Medulla oblongata (tissue), 1 donor: Measurements from ENCODE around the gene IPCEF1.
"Not testable (repeated sequence)": the region's sequence is repeated elsewhere in the genome, so short reads cannot be mapped to it uniquely, and the experiment has no call there.

Experiments
- DNase-seq: peaks from one replicate; pipeline ENCODE4 v3.0.0-alpha.2; 2015; ENCODE audit errors: extremely low spot score

The IPCEF1 gene

DNA sequence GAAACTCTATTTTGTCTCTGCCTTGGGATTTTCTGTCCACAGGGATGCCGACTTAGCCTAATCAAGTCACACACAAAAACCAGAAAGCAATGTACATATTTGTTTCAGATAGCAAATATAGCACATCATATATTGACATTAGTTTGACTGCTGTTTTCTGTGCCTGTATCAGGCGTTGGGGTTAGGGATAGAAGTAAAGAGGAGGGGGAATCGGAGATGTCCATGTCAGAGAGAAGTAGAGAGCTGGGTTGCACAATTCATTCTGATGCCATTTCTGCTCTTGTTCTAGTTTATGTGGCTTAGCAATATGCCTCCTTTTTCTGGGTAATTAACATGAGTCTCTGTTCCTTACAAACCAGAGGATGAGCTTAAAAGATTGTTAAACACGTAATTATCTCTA is 14.7 kb upstream of the IPCEF1 start:
- no peak for DNase-seq

DNA sequence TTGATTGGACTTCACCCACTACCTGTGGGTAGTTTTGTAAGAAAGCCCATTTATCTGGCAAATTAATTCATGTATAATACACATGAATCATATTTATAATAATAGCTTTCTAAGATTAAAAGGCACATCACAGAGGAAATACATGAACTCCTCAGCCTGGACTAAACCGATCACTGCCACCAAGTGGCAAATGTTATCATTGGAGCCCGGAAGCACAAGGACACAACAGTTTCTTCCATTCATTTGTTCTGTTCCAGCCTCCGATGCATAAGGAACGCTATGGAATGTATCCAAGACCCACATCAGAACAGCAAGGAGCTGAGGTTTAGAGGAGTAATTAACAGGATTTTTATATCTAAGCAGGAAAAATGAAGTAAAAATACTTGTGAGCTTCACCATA is 13.9 kb upstream of the IPCEF1 start:
- peak; percentile 82 for DNase-seq

DNA sequence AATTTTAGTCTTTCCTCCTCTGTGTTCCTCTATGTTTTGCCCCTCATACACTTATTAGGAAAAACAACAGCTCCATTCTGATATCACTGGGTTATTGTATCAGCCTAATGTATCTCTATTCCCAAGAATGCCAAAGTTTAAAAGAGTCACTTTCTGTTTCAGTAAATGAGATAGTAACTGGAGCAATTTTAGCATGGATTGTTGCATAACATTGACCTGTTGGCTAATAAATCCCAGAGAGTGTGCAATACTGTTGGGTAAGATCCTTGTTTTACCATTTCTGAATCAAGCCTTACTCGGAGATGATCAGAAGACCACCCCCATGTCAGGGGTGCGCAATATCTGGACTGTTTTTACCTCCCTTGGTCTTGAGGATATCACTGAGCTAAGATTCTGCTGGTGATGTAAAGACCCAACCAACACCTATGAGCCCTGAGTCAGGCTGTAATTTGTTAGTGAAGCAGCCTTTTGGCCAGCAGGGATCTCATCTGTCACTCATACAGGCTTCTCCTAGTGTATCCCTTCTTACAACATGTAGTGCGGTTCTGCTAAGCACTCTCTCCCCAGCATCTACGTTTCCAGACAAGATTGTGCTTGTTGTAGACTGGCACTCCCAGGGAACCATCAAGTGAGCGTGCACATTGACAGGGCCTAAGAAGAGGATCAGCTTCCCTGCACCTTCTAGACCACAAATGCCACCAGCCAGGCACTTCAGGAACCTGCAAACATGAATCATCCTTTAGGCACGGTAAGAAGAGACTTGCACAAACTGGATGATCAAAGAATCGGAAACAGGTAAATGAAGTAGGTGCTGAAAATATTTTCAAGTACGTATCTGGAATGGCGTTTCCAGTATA is 11.5 kb upstream of the IPCEF1 start:
- DNase-seq, result no peak

DNA sequence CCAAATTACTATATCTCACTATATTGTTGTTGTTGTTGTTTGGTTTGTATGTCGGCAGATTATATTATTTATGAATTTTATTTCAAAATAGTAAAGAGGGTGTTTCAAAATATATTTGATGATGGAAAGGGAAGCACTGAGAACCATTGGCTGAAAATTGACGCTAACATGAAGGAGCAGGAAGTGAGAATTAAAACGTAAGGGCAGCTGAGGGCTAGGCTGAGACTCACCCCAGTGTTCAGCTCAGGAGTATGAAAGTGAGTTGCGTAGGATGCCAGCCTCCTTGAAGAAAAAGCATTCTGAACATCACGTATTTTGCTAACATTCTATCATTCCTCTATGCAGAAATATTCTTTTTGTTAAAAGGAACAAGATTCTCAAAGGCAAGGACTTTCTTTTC is 10.7 kb upstream of the IPCEF1 start:
- peak; percentile 18 for DNase-seq

DNA sequence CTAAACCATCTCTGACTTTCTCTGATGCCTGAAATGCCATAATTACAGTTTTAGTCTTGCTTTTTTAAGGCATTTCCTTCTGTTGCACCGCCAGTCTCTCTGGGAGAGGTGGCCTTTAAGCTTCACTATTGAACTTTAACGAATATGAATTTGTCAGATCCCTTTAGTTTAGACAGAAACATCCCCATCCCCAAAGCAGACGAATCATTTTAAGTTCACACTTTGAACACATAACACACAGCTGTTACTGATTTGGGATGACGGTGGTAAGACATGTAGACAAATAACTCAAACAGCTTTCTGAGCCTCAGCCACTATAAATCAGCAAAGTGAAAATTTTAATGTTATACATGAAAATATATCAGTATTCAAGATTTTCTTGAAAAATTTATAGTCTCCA is 7.2 kb upstream of the IPCEF1 start:
- DNase-seq, result no peak

DNA sequence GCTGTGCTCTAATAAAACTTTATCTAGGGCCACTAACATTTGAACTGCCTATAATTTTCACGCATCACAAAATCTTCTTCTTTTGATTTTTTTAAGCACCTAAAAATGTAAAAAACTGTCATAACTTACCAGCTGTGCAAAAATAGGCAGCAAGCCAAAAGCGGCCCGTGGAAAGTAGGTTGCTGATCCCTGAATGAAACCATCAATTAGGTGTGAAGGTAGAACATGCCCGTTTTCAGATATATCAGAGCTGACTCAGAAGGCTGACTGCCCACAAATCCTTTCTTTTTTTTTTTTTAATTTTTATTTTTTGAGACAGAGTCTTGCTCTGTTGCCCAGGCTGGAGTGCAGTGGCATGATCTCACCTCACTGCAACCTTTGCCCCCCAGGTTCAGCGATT is 4.9 kb upstream of the IPCEF1 start:
- DNase-seq, result no peak

DNA sequence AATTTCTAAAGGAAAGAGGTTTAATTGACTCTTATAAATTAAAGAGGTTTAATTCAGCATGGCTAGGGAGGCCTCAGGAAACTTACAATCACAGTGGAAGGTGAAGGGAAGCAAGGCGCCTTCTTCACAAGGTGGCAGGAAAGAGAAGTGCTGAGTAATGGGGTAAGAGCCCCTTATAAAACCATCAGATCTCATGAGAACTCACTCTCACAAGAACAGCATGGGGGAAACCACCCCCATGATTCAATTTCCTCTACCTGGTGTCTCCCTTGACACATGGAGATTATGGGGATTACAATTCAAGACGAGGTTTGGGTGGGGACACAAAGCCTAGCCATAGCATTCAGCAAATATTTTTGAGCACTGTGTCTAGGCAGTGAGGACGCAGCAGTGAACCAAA is 3.9 kb upstream of the IPCEF1 start:
- DNase-seq, result no peak

DNA sequence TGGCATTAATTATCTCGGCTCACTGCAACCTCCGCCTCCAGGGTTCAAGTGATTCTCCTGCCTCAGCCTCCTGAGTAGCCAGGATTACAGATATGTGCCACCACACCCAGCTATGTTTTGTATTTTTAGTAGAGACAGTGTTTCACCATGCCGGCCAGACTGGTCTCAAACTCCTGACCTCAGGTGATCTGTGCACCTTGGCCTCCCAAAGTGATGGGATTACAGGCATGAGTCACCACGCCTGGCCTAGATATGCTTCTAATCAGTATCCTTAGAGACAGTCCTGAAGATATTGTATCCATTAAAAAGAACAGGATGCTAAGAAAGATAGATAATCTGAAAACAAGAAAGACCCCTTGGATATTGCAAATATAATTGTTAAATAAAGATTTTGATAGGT is 3.1 kb upstream of the IPCEF1 start:
- no peak for DNase-seq

DNA sequence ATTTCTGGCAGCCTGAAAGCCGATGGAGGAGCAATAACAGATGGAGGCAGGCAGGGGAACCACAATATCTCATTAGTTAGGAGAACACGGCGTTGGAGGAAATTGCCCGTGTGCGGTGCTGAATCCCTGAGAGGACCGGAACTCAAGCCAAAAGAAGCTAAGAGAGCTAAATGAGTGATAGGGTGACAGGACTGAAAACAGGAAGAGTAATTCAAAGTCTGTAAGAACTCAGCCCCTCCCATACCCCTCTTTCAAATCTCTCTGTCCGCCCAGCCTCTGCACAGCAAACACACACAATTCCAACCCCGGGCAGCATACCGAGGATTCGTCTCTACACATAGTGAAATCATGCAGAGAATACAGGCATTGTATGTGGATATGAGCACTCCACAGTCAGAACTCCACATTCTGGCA is 2.6 kb upstream of the IPCEF1 start:
- DNase-seq, result peak; percentile 48

DNA sequence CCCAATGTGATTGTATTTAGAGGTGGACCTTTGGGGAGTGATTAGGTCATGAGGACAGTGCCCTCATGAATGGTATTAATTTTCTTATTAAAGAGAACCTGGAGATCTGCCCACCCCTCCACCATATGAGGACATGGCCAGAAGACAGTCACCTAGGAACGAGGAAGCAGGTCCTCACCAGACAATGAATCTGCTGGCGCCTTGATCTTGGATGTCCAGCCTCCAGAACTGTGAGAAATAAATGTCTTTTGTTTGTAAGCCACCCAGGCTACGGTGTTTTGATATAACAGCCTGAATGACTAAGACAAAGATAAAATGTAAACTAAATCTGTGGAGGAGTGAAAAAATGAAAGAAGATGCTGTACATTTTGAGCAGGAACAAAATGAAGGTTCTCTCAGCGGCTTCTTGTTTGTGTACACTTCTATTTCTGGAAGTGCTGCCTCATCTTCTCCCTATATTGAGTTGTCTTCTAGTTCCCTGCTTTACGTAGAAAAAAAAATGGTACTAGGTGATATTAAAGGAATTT is 1.5 kb upstream of the IPCEF1 start:
- DNase-seq, result no peak

DNA sequence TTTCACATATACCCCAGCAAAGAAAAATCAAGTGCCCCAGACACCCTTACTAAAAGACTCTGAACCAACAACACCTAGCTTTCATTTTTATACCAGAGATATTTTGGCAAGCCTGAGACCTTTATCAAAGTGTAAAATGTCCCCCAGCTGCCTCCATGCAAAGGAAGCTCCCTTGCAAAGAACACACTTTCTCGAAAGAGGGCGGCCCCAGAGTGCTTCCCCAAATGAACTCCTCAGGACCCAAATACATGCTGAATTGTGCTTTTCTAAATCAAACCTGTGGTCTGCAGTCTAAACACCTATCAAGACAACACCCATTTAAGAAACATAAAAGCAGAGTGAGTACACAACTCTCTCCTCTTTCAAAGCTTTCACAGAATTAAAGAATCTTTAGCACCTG is 490 bp downstream of the IPCEF1 start:
- DNase-seq, result peak; percentile 27

DNA sequence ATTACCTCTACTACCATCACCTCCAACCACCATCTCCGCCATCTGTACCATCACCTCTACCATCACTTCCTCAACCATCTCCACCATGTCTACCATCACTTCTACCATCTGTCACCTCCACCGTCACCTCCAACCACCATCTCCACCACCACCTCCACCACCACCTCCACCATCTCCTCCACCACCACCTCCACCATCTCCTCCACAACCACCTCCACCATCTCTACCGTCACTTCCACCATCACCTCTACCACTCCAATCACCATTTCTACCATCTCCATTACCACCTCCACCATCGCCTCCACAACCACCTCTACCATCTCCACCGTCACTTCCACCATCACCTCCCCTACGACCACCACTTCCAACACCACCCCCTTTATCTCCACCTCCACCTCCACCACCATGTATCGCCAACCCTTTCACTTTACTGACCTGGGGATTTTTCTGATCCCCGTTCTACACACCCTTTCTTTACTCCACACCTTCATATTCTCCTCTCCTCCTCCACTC is 2.3 kb downstream of the IPCEF1 start:
- DNase-seq, result no peak

DNA sequence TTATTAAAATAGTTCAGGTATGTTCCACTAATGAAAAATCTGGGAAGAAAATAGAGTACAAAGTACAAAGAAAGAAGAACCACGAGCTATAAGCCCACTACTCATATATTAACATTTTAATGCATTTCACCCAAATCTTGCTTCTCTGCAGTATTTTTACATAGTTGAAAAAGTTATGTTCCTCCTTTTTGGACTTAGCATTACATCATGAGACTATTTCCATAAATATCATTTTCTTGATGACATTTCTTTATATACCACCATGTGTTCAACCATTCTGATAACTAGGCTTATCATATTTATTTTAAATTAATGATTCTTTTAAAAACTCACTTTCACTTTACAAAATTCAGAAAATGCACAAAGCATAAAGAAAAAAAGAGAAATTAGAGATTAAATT is 3.0 kb downstream of the IPCEF1 start:
- no peak for DNase-seq

DNA sequence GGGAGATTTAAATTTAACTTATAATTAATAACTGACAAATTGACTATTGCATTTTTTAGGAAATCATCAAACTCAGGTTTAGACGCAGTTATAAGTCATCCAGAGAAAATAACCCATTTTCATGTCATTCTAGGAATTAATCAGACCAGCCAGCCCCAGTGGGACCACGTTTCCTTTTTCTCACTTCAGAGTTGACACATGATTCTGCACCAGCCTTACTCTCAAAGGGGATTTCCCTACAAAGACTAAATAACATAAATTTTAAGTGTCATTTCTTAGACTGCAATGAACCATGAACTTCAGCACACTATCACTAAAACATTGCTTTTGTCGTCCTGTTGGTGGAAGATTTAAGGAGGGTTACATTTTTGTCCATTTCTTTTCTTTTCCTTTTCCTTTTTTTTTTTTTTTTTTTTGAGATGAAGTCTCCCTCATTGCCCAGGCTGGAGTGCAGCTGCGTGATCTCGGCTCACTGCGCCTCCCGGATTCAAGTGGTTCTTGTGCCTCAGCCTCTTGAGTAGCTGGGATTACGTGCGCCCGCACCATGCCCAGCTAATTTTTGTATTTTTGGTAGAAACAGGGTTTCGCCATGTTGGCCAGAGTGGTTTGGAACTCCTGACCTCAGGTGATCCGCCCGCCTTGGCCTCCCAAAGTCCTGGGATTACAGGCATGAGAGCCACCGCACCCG is 3.6 kb downstream of the IPCEF1 start:
- peak; percentile 30 for DNase-seq

DNA sequence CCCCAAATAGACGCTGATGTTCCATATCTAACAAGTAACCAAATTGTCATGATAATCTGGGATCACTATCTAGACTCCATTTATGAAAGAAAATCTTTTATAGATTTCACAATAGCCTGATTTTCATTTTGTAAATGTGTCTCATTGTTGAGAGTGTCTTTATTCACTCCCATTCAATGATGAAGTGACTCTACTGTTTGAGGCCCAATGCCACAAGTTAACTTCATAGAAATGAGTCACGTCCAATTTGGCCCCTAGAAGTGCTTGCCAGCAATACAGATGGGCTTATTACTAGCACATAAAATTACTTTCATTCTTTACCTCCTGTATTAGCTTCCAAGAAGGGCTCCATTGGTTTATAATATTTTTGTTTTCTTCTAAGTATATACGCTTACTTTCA is 6.3 kb downstream of the IPCEF1 start:
- DNase-seq, result peak; percentile 24

DNA sequence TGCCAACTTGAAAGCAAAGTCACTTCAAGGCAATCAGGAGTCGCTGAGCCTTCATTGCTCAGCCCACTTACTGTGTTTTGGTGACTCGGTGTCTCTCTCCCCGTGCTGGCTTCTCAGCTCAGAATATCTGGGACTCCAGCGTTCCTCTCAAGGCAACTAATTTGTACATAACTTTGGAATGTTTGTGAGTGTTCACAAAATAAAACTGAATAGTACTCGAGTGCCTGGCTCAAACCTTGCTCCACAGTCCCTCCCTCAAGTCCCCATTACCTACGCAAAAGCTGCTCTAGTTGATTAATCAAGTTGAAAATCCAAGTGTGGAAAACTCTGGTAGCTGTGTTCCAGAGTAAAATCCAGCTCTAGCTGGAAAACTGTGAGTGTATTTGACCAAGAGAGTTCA is 8.6 kb downstream of the IPCEF1 start:
- no peak for DNase-seq

DNA sequence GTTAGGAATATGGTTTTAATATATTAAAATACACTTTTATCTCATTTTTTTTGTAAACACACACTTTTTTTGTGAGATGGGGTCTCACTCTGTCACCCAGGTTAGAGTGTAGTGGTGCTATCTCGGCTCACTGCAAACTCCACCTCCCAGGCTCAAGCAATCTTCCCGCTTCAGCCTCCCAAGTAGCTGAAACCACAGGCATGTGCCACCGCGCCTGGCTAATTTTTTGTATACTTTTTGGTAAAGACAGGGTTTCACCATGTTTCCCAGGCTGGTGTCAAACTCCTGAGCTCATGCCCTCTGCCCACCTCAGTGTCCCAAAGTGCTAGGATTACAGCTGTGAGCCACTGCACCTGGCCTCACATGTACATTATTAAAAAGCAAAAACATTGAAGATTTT is 10.8 kb downstream of the IPCEF1 start:
- DNase-seq, result no peak

DNA sequence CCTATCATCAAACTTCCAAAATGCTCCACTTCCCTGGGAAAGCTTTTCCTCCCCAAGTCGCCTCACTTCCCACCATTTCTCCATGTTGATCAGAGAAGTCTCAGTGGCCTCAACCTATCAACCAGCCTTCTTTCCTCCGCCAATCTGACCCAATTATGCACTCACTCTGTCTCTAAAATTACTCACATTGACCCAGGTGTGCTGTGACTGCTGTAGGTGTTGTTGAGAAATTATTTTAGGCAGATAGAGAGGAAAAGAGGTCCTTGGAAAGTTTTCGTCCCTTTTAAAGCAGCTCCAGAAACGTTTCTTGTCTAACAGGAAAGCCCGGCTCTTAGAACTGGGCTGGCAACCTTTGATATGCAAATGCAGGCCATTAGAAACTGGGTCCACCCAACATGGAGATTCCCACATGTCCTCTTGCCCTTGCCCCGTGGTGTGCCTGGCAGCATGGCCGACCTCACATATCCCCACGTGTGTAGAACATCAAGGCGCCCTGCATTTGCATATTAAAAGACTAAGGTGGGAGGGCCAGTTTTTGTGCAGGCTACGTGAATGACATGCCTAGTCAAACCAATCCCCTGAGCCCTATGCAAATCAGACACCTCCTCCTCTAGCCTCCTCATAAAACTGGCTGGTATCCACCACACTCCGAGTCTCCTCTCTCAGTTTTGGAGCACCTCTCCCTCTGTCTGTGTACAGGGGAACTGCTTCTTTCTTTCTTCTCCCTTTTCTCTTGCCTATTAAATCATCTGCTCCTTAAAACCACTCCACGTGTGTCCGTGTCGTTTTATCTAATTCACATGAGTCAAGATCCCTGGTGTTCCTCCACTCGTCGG is 12.9 kb downstream of the IPCEF1 start:
- DNase-seq, result peak; percentile 51

DNA sequence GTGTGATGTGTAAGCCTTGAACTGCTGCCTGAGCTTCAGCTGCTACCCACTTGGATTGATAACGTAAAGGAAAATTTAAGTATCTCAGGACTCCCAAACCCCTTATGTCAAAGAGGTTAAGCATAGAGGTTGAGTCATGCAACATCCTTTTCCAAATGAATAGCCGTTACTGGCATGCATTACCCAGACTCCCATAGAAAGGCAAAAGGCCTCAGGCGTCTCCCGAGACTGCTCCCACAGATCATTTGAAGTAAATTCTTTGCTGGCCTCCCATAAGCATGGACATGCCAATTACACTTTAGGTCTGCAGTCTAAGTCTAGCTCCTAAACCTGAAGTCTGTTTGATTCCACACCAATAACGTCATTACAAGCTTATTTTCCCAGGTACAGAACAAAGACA is 14.7 kb downstream of the IPCEF1 start:
- no peak for DNase-seq

DNA sequence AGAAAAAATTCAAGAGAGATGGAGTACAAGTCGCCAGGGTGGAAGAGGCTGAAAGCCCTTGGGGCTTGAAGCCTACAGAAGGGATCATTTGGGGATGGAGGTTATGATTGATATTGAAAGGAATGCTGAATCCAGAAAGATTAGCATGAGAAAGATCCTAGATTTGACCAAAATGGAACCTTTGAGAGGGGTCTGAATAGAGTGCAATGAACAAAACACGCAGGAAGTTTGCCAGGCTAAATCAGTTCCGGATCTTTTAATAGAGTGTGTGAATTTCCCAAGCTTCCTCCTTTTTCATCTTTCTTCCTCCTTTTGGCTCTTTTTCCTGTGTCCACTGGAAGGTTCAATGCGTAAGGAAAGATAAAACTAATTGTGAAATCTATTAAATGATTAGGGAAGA is 15.3 kb downstream of the IPCEF1 start:
- DNase-seq, result peak; percentile 70

DNA sequence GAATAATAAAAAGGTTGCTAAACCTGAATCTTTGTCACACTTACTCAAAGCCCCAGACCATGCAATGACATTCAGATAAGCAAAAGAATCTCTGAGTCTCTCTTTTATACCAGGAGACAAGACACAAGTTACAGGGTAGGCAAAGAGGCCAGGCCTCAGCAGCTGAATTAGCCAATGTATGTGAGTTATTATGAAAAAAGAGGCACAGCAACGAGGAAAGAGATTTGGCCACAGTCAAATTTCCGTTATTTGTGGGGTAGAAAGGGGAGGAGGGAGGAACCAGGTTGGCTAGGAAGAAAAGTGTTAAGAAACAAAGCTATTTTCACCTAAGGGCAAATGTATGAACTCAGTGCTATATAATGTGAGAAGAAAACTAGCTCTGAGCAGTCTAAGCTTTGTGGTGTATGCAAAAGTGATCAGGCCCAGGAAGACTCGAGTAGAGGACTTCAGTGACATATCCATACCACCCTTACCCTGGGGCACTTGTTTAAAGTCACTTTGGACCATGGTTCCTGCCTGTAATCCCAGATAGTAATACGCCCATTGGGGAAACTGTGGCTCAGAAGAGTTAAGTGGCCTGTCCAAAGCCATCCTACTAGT is 19.1 kb downstream of the IPCEF1 start:
- DNase-seq, result no peak

DNA sequence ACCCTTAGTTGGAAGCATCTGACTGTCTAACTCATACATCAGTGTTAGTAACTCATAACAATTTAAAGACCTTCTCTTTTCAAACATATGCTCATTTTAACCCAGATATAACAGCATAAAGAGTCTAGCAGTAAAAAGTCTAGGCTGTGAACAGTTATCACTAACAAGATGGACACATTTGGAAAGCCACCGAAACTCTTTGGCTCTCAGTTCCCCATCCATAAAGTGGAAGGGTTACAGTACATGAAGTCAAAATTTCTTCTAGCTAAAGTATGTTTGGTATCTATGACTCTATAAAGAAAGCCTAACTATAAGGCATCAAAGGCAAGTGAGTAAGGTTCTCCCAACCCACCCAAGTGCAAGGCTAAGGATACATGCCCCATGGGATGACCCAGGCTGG is 22.5 kb downstream of the IPCEF1 start:
- not testable (repeated sequence) for DNase-seq
